B cell (primary cell): ENCODE measurements around the gene WNT9A. TPM values are rescaled to one million over a fixed set of nuclear protein-coding genes. Genes with fewer than 3 reads are reported as not detected.

Experiments used
- ATAC-seq: fragments of 200-7000 bp; cut with Tn5 transposase; one replicate; pipeline ENCODE4 v1.10.0; 2021; ENCODE audit warnings: low read depth, mild to moderate bottlenecking, moderate number of reproducible peaks, moderate library complexity
- CTCF ChIA-PET: fragments of 350-600 bp; sonication (Branson Sonifier 250); formaldehyde crosslinking; loops from one replicate; lab custom pipeline; 2021; ENCODE audit warnings: antibody characterized with exemption, inconsistent platforms; lab: Charles Lee
- POLR2A ChIA-PET: fragments of 350-600 bp; sonication (Branson Sonifier 250); formaldehyde crosslinking; loops from one replicate; lab custom pipeline; 2021; ENCODE audit warnings: antibody characterized with exemption; lab: Charles Lee
- DNase-seq: peaks from one replicate; pipeline ENCODE4 v3.0.0; 2013
- H2AFZ ChIP-seq: 2 replicates; pipeline ENCODE4 v1.6.1; 2012; ENCODE audit warnings: mild to moderate bottlenecking, low read depth, low read length; ENCODE audit not compliant: insufficient read depth, poor library complexity, severe bottlenecking
- H3K27ac ChIP-seq, 2 donors: 1 replicate in 1 of 2; 2 replicates in 1 of 2; pipeline ENCODE4 v1.5.1; 2012 to 2013; ENCODE audit warnings: low read length in 2 of 2, mild to moderate bottlenecking in 2 of 2, moderate library complexity in 1 of 2
- H3K27me3 ChIP-seq, 4 experiments: fragments of 200-600 bp in 1 of 4; sonication (generic) in 1 of 4; replicated peaks in 1 of 4; 1 replicate in 2 of 4; 2 replicates in 2 of 4; pipeline versions ENCODE4 v1.6.1 to v1.7.0; 2013 to 2016; ENCODE audit warnings: low read length in 3 of 4, mild to moderate bottlenecking in 2 of 4, mixed read lengths in 1 of 4, moderate library complexity in 1 of 4; ENCODE audit not compliant: insufficient read depth in 4 of 4, control insufficient read depth in 3 of 4; ENCODE audit errors: control extremely low read depth in 1 of 4
- H3K36me3 ChIP-seq, 2 experiments: replicated peaks in 1 of 2; 1 replicate in 1 of 2; 2 replicates in 1 of 2; pipeline versions ENCODE4 v1.6.1 to v1.7.1; 2013; ENCODE audit warnings: low read length in 1 of 2; ENCODE audit not compliant: insufficient read depth in 2 of 2, control insufficient read depth in 1 of 2; ENCODE audit errors: control extremely low read depth in 1 of 2, extremely low read depth in 1 of 2
- H3K4me1 ChIP-seq, 2 donors: fragments of 200-600 bp in 1 of 2; sonication (generic) in 1 of 2; 1 replicate in 1 of 2; 2 replicates in 1 of 2; pipeline versions ENCODE4 v1.5.1 to v1.6.1; 2013 to 2017; ENCODE audit warnings: low read length in 2 of 2; ENCODE audit not compliant: control insufficient read depth in 2 of 2, insufficient read depth in 2 of 2
- H3K4me2 ChIP-seq: replicated peaks from 2 replicates; pipeline ENCODE3; 2012; ENCODE audit warnings: mild to moderate bottlenecking, low read depth, low read length; ENCODE audit not compliant: poor library complexity, severe bottlenecking
- H3K4me3 ChIP-seq, 5 experiments: fragments of 200-600 bp in 1 of 5; sonication (generic) in 1 of 5; 1 replicate in 3 of 5; 2 replicates in 2 of 5; pipeline versions ENCODE4 v1.5.1 to v1.7.0; 2011 to 2016; ENCODE audit warnings: low read length in 4 of 5, mild to moderate bottlenecking in 4 of 5, low read depth in 2 of 5, control low read depth in 1 of 5, moderate library complexity in 1 of 5; ENCODE audit not compliant: insufficient read depth in 1 of 5; ENCODE audit errors: control extremely low read depth in 1 of 5, extremely low read depth in 1 of 5
- H3K79me2 ChIP-seq: fragments of 200-600 bp; sonication (generic); one replicate; pipeline ENCODE4 v1.6.0; 2016; ENCODE audit warnings: low read length; ENCODE audit not compliant: control insufficient read depth, insufficient read depth
- H3K9ac ChIP-seq: fragments of 200-600 bp; sonication (generic); 2 replicates; pipeline ENCODE4 v1.6.1; 2017; ENCODE audit warnings: mild to moderate bottlenecking, low read length, moderate library complexity
- H3K9me3 ChIP-seq, 3 donors: one replicate each; pipeline versions ENCODE4 v1.6.1 to v1.7.1; 2013; ENCODE audit warnings: low read length in 2 of 3; ENCODE audit not compliant: control insufficient read depth in 2 of 3, insufficient read depth in 1 of 3; ENCODE audit errors: control extremely low read depth in 1 of 3
- H4K20me1 ChIP-seq: 2 replicates; pipeline ENCODE4 v1.6.0; 2012; ENCODE audit warnings: mild to moderate bottlenecking, low read length; ENCODE audit not compliant: insufficient read depth, control insufficient read depth, poor library complexity, severe bottlenecking
- H3K27ac Mint-ChIP-seq: one replicate; pipeline ENCODE4 v1.8.0; 2021; ENCODE audit warnings: mixed read lengths
- H3K27me3 Mint-ChIP-seq: one replicate; pipeline ENCODE4 v1.8.0; 2021; ENCODE audit warnings: mixed read lengths
- H3K4me1 Mint-ChIP-seq: one replicate; pipeline ENCODE4 v1.8.0; 2021; ENCODE audit warnings: mixed read lengths
- H3K4me3 Mint-ChIP-seq: one replicate; pipeline ENCODE4 v1.8.0; 2021; ENCODE audit warnings: mixed read lengths
- H3K9me3 Mint-ChIP-seq: one replicate; pipeline ENCODE4 v1.8.0; 2022; ENCODE audit warnings: mixed read lengths; ENCODE audit not compliant: insufficient read depth
- EZH2 ChIP-seq: IDR thresholded peaks from 2 replicates; pipeline ENCODE4 v1.6.1; 2012; ENCODE audit warnings: borderline replicate concordance, low read depth, mild to moderate bottlenecking, moderate library complexity, low read length; ENCODE audit not compliant: insufficient read depth, poor library complexity, severe bottlenecking
- WGBS: methylation state at CpG from one replicate; pipeline ENCODE4 v1.1.5; 2013; ENCODE audit warnings: missing lambda C conversion rate; ENCODE audit not compliant: insufficient coverage; 5-methylcytosine and 5-hydroxymethylcytosine counted together
- intact Hi-C: fragments of 100-400 bp; cut with micrococcal nuclease; formaldehyde crosslinking; loops from one replicate; pipeline ENCODE4 v1.10.0; 2022
- polyA plus RNA-seq: library from polyadenylated mRNA; depleted of rRNA; stranded (reverse); fragments of >200 nt; gene quantifications from 2 replicates; pipeline ENCODE4 v1.2.3, GENCODE V29; 2012
- total RNA-seq, 2 donors: library from RNA; stranded (reverse); fragments of 120-200 nt in 1 of 2; gene quantifications; 1 replicate in 1 of 2; 2 replicates in 1 of 2; pipeline versions ENCODE4 v1.2.3 to v1.2.4, GENCODE V29; 2013 to 2022
- TF ChIP-seq, protein P1 (sequence below): fragments of 200-600 bp; IDR thresholded peaks from one replicate; pipeline ENCODE4 v1.8.0; 2022; ENCODE audit warnings: antibody characterized with exemption, mild to moderate bottlenecking

The WNT9A gene
- total and polyA plus RNA-seq, 2 donors (not counting 1 experiment from before 2014, with no cell fraction given), result 0.04 TPM; not detected in 1

DNA sequence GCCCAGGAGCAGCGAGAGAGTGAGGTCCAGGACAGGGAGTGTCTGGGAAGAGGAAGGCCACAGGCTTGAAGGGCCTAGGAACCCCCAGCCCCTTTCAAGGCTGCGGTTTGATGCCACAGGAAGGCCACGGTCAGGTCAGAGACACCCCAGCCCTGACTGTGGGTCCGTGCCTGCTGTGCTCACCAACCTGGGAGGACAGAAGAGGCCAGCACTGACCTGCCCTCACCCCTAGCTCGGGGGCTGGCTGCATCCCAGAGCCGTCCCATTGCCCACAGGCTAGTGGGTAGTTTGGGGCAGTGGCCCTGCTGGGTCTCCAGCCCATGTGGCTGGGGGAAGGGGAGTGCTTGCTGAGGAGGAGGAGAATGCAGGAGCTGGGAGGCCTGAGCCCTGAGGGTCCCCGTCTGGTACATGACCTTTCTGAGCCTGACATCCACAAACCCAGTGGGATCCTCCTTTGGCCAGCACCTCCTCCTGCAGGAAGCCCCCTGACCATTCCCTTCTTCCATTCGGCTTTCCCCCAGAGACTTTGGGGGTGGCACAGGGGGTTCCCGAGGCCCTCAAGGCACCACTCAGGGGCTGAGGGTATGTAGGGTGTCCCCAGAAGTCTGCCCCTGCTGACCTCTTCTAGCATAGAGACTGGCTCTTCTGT, 54.3 kb downstream of the WNT9A start:
- DNase-seq (no peak), ATAC-seq (no peak)
- Histone ChIP-seq H3K9me3 (no peaks in the 10 kb centered on the region), H3K27me3 (no peaks in the 10 kb centered on the region), H3K4me2 (no peak overlapping the region), H3K4me1 (no peaks in the 10 kb centered on the region), H3K27ac (no peak overlapping the region), H4K20me1 (no peaks in the 10 kb centered on the region), H2AFZ (no peak overlapping the region), H3K36me3 (no peaks in the 10 kb centered on the region), H3K79me2 (no peaks in the 10 kb centered on the region), H3K9ac (no peak overlapping the region), H3K4me3 (no peak overlapping the region)
- intact Hi-C loops, result no loop called here
- POLR2A ChIA-PET, result no interaction called here
- Mint-ChIP-seq H3K4me1 (no peaks in the 10 kb centered on the region), H3K27me3 (no peaks in the 10 kb centered on the region), H3K9me3 (no peaks in the 10 kb centered on the region), H3K4me3 (no peak overlapping the region), H3K27ac (no peak overlapping the region)
- 86% methylated on average over 8 of the region's 9 CpGs for WGBS
- TF ChIP-seq EZH2, result no peak
- TF ChIP-seq, protein P1, sequence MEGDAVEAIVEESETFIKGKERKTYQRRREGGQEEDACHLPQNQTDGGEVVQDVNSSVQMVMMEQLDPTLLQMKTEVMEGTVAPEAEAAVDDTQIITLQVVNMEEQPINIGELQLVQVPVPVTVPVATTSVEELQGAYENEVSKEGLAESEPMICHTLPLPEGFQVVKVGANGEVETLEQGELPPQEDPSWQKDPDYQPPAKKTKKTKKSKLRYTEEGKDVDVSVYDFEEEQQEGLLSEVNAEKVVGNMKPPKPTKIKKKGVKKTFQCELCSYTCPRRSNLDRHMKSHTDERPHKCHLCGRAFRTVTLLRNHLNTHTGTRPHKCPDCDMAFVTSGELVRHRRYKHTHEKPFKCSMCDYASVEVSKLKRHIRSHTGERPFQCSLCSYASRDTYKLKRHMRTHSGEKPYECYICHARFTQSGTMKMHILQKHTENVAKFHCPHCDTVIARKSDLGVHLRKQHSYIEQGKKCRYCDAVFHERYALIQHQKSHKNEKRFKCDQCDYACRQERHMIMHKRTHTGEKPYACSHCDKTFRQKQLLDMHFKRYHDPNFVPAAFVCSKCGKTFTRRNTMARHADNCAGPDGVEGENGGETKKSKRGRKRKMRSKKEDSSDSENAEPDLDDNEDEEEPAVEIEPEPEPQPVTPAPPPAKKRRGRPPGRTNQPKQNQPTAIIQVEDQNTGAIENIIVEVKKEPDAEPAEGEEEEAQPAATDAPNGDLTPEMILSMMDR, result no peak
- CTCF ChIA-PET, result no interaction called here

DNA sequence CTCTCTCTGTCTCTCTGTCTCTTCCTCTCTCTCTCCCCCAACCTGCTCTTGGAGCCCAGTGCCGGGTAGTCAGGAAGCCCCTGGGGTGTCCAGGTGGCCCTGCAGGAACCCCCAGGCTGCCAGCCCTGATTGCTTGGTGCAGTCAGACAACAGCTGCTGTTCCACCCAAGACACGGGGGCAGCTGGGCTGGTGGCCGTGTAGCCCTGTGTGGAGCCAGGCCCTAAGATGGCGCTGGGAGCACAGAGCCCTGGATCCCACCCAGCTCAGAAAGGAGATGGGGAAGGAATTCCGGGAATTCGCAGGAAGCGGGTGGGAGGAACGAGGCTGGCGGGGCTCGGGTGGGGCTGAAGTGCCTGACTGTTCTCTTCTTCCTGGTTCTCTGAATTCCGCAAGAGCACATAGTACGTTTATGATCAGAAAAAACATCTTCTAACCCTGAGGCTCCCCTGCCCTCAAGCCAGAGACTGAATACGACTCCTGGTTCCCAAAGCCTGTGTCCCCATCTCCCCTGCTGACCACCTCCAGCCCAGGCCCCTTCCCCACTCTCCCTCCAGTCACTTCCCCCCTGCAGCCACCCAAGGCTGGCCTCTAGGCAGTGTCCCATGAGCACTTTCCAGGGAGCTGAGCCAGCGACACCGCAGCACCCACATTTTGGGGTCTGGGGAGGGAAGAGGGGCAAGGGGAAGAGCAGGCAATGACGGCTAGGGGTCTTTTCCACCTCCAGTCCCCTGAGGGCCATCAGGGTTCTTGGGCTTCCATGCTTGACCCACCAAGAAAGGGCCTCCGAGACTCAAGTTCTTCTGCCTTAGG, 55.0 kb downstream of the WNT9A start:
- TF ChIP-seq EZH2, result no peak
- TF ChIP-seq, protein P1, result no peak
- H3K4me2 ChIP-seq, result no peak overlapping the region
- no peak overlapping the region for H2AFZ ChIP-seq
- H3K4me1 ChIP-seq, result peaks cover 0 to 6% of the 10 kb centered on the region in 2 donors
- WGBS, result 82% methylated on average over 14 of the region's 17 CpGs
- H3K9me3 ChIP-seq, result no peaks in the 10 kb centered on the region
- no peaks in the 10 kb centered on the region for H3K27me3 ChIP-seq
- H4K20me1 ChIP-seq, result no peaks in the 10 kb centered on the region
- H3K27ac ChIP-seq, result no peak overlapping the region
- Mint-ChIP-seq H3K9me3 (no peaks in the 10 kb centered on the region), H3K27ac (no peak overlapping the region), H3K4me3 (no peak overlapping the region), H3K27me3 (no peaks in the 10 kb centered on the region), H3K4me1 (peaks cover 3% of the 10 kb centered on the region)
- intact Hi-C loops, result no loop called here
- ChIA-PET CTCF (no interaction called here), POLR2A (no interaction called here)
- ATAC-seq (no peak), DNase-seq (no peak)
- H3K4me3 ChIP-seq, result no peak overlapping the region
- no peak overlapping the region for H3K9ac ChIP-seq
- no peaks in the 10 kb centered on the region for H3K36me3 ChIP-seq
- H3K79me2 ChIP-seq, result no peaks in the 10 kb centered on the region
